GM12801 (cell line): ENCODE results near the gene SP2.

Source experiments
- CTCF ChIP-seq: IDR thresholded peaks from one replicate; pipeline ENCODE4 v1.5.1; 2011; ENCODE audit warnings: control low read depth; ENCODE audit not compliant: insufficient read length; ENCODE audit errors: extremely low read depth

SP2 gene

DNA sequence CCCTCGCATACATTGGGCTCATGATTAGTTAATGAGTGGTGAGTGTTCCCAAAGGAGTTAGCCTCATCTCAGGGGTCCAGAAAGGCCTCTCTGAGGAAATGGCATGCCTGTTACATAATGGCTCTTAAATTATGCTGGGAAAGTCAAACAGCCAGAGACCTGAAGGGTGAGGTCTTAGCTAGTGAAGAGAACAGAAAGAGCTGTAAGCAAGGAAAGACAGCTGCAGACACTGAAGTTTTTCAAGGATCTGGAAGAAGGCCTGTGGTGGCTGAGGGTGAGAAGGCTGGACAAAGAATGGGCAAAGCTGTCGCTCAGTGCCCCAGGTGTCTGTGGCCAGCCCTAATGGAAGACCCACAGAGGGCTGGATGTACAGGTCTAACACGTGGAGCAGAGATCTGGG is 10.4 kb downstream of the SP2 start:
- TF ChIP-seq CTCF = no peak

GRCh38 chr17:47907932-47908562 is 12.0 kb downstream of the SP2 start:
- TF ChIP-seq CTCF = no peak

GRCh38 chr17:47913050-47913449 is 17.0 kb downstream of the SP2 start:
- no peak for TF ChIP-seq CTCF

- TF ChIP-seq CTCF = no peak
Measured at GRCh38 chr17:47914306-47914948, 18.4 kb downstream of the SP2 start.

DNA sequence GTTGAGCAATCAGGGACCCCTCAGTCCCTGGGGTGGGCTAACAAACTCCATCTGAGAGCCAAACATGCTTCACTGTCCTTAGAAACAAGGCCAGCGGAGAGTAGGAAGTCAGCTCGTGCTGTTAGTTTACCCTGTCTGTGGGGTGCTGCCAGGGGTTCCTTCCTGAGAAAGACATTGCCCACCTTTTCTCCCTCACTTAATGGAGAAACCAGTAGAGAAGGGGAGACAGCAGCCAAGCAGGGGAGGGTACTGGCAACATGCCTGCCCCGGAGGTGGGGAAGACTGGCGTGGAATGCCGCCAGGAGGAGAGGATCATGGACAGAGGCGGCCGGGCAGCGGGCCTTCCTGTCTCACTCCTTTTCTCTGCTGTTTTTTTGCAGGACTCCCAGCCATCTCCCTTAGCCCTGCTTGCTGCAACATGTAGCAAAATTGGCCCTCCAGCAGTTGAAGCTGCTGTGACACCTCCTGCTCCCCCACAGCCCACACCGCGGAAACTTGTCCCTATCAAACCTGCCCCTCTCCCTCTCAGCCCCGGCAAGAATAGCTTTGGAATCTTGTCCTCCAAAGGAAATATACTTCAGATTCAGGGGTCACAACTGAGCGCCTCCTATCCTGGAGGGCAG is 19.9 kb downstream of the SP2 start:
- no peak for TF ChIP-seq CTCF

GRCh38 chr17:47916489-47917208 is 20.6 kb downstream of the SP2 start:
- no peak for TF ChIP-seq CTCF

- no peak for TF ChIP-seq CTCF
Measured at GRCh38 chr17:47917581-47917980, 21.5 kb downstream of the SP2 start.
